HepG2 (cell line): Measurements from ENCODE around the gene RHBDF2. TPM values are rescaled to one million over a fixed set of nuclear protein-coding genes. Genes with fewer than 3 reads are reported as not detected.

Experiments
- ATF4 ChIP-seq, 2 experiments: fragments of 450-650 bp in 1 of 2; sonication (generic) in 1 of 2; formaldehyde crosslinking; IDR thresholded peaks; 2 replicates each; pipeline versions ENCODE4 v1.5.0 to v1.8.0; 2020 to 2022; ENCODE audit warnings: mild to moderate bottlenecking in 1 of 2, missing genetic modification reagents in 1 of 2
- BRCA1 ChIP-seq: sonication (generic); formaldehyde crosslinking; IDR thresholded peaks from 2 replicates; pipeline ENCODE4 v1.4.0; 2020; ENCODE audit warnings: missing genetic modification reagents
- HOXA3 ChIP-seq: sonication (generic); formaldehyde crosslinking; IDR thresholded peaks from 2 replicates; pipeline ENCODE4 v1.5.0; 2020; ENCODE audit warnings: missing genetic modification reagents
- MXD1 ChIP-seq: sonication (generic); formaldehyde crosslinking; IDR thresholded peaks from 2 replicates; pipeline ENCODE4 v1.4.0; 2020; ENCODE audit warnings: mild to moderate bottlenecking, missing genetic modification reagents
- NCOA5 ChIP-seq: sonication (generic); formaldehyde crosslinking; IDR thresholded peaks from 2 replicates; pipeline ENCODE4 v1.4.0; 2020; ENCODE audit warnings: missing genetic modification reagents
- SNAI1 ChIP-seq: sonication (generic); formaldehyde crosslinking; IDR thresholded peaks from 2 replicates; pipeline ENCODE4 v1.5.0; 2020; ENCODE audit warnings: mild to moderate bottlenecking, missing genetic modification reagents, borderline replicate concordance
- SYNCRIP ChIP-seq: fragments of 200-400 bp; formaldehyde crosslinking; IDR thresholded peaks from 2 replicates; pipeline ENCODE4 v1.6.1; 2018; ENCODE audit warnings: mild to moderate bottlenecking, low read depth, low read length; ENCODE audit not compliant: insufficient read depth
- ZHX1 ChIP-seq: sonication (generic); formaldehyde crosslinking; IDR thresholded peaks from 2 replicates; pipeline ENCODE4 v1.8.1; 2022; ENCODE audit warnings: low read depth, mild to moderate bottlenecking, missing genetic modification reagents
- ZNF264 ChIP-seq: sonication (generic); formaldehyde crosslinking; IDR thresholded peaks from 2 replicates; pipeline ENCODE4 v1.4.0; 2020; ENCODE audit warnings: missing genetic modification reagents
- ZNF407 ChIP-seq: sonication (generic); formaldehyde crosslinking; IDR thresholded peaks from one replicate; pipeline ENCODE4 v1.5.1; 2020; ENCODE audit warnings: mild to moderate bottlenecking, missing genetic modification reagents; ENCODE audit errors: not compliant biosample characterization
- ZNF543 ChIP-seq: sonication (generic); formaldehyde crosslinking; IDR thresholded peaks from 2 replicates; pipeline ENCODE4 v1.4.0; 2020; ENCODE audit warnings: mild to moderate bottlenecking, missing genetic modification reagents
- ZNF546 ChIP-seq: sonication (generic); formaldehyde crosslinking; conservative IDR thresholded peaks from 2 replicates; pipeline ENCODE4 v1.8.1; 2023; ENCODE audit warnings: mild to moderate bottlenecking, missing genetic modification reagents
- ZNF562 ChIP-seq: sonication (generic); formaldehyde crosslinking; IDR thresholded peaks from 2 replicates; pipeline ENCODE4 v1.8.0; 2022; ENCODE audit warnings: missing genetic modification reagents, borderline replicate concordance
- ZNF563 ChIP-seq: sonication (generic); formaldehyde crosslinking; IDR thresholded peaks from 2 replicates; pipeline ENCODE4 v1.8.0; 2022; ENCODE audit warnings: mild to moderate bottlenecking, moderate library complexity, missing genetic modification reagents
- ZNF572 ChIP-seq: sonication (generic); formaldehyde crosslinking; IDR thresholded peaks from 2 replicates; pipeline ENCODE4 v1.5.1; 2020; ENCODE audit warnings: mild to moderate bottlenecking, missing genetic modification reagents
- ZNF747 ChIP-seq: sonication (generic); formaldehyde crosslinking; IDR thresholded peaks from 2 replicates; pipeline ENCODE4 v1.8.1; 2023; ENCODE audit warnings: missing genetic modification reagents, mild to moderate bottlenecking, borderline replicate concordance
- ZNF790 ChIP-seq: sonication (generic); formaldehyde crosslinking; IDR thresholded peaks from 2 replicates; pipeline ENCODE4 v1.8.0; 2022; ENCODE audit warnings: missing genetic modification reagents, mild to moderate bottlenecking, borderline replicate concordance
- polyA plus RNA-seq, 8 experiments: library from polyadenylated mRNA; depleted of rRNA in 3 of 8; stranded (reverse) in 7 of 8; unstranded in 1 of 8; fragments of >200 nt; fragmentation: Illumina TruSeq in 4 of 8; extraction: Trizol in 4 of 8; gene quantifications; 2 replicates each; pipeline versions ENCODE4 v1.2.1 to v1.2.3, GENCODE V29; 2011 to 2016; ENCODE audit warnings: low read depth in 4 of 8, missing spikeins in 1 of 8, mixed read lengths in 1 of 8; ENCODE audit not compliant: insufficient read depth in 1 of 8
- total RNA-seq, 5 experiments: library from RNA; depleted of rRNA; stranded (reverse); fragments of >200 nt; fragmentation: Illumina TruSeq; extraction: Trizol; gene quantifications; 2 replicates each; pipeline ENCODE4 v1.2.3, GENCODE V29; 2016; ENCODE audit warnings: low read depth in 1 of 5

Gene RHBDF2
- total and polyA plus RNA-seq, 2 of the 13 experiments (the other 11 are each of a cell fraction or from before 2014, with no cell fraction given), result 7.8 to 24.2 TPM

GRCh38 chr17:76452660-76453430, 48.4 kb downstream of the RHBDF2 start, which contains the start of gene UBE2O (continued):
- no peak for TF ChIP-seq ZNF543
- TF ChIP-seq NCOA5 (CRISPR knock-in tag), result no peak
- TF ChIP-seq MXD1 (CRISPR knock-in tag), result peak; percentile 66; the same call in 1 of the 2 replicates
- TF ChIP-seq ZNF563 (CRISPR knock-in tag), result peak; percentile 96
- no peak for TF ChIP-seq SNAI1 (CRISPR knock-in tag)
- no peak for TF ChIP-seq ZNF562 (CRISPR knock-in tag)
- TF ChIP-seq ATF4 (CRISPR knock-in tag; IDR thresholded peaks at IDR 0.05), result no peak
- no peak for TF ChIP-seq ZNF572
- no peak for TF ChIP-seq BRCA1 (CRISPR knock-in tag)
- TF ChIP-seq ZNF546 (CRISPR knock-in tag), result peak; percentile 81; the same call in 1 of the 2 replicates
- peak; percentile 73 for TF ChIP-seq ZNF407
- no peak for TF ChIP-seq ZNF264 (CRISPR knock-in tag)
- TF ChIP-seq SYNCRIP, result no peak
- TF ChIP-seq ZNF790 (CRISPR knock-in tag), result peak; percentile 55; the same call in 1 of the 2 replicates
- TF ChIP-seq ZHX1 (CRISPR knock-in tag), result peak; percentile 71; the same call in 1 of the 2 replicates
- no peak for TF ChIP-seq ZNF747
- peak; percentile 86 for TF ChIP-seq HOXA3
